ENCODE data around the gene SH3BP2.

Gene SH3BP2

GRCh38 chr4:2811830-2812611 lies 19.1 kb downstream of the SH3BP2 start:
- Histone ChIP-seq H3K4me1 (ENCODE audit: control insufficient read depth, low read depth, low read length) (peaks cover 6% of the 10 kb centered on the region), H3K27me3 (ENCODE audit: control insufficient read depth, insufficient read depth, low read length) (no peaks in the 10 kb centered on the region), H3K36me3 (ENCODE audit: control insufficient read depth, low read depth, low read length) (no peaks in the 10 kb centered on the region), H3K9me3 (ENCODE audit: control insufficient read depth, low read depth, low read length) (no peaks in the 10 kb centered on the region), H3K27ac (ENCODE audit: low read length) (no peak overlapping the region), H3K9ac (ENCODE audit: low read length) (no peak overlapping the region), H3K4me3 (ENCODE audit: low read length) (no peak overlapping the region)

- H3K4me1 ChIP-seq (ENCODE audit: control insufficient read depth, low read depth, low read length): peaks cover 6% of the 10 kb centered on the region
- H3K27ac ChIP-seq (ENCODE audit: low read length): no peak overlapping the region
- H3K9ac ChIP-seq (ENCODE audit: low read length): no peak overlapping the region
- H3K4me3 ChIP-seq (ENCODE audit: low read length): no peak overlapping the region
- no peaks in the 10 kb centered on the region for H3K9me3 ChIP-seq (ENCODE audit: control insufficient read depth, low read depth, low read length)
- no peaks in the 10 kb centered on the region for H3K27me3 ChIP-seq (ENCODE audit: control insufficient read depth, insufficient read depth, low read length)
- H3K36me3 ChIP-seq (ENCODE audit: control insufficient read depth, low read depth, low read length): no peaks in the 10 kb centered on the region
Measured at GRCh38 chr4:2812612-2813354, 19.9 kb downstream of the SH3BP2 start.

- Histone ChIP-seq H3K36me3 (ENCODE audit: control insufficient read depth, low read depth, low read length) (no peaks in the 10 kb centered on the region), H3K4me1 (ENCODE audit: control insufficient read depth, low read depth, low read length) (peaks cover 6% of the 10 kb centered on the region), H3K9ac (ENCODE audit: low read length) (no peak overlapping the region), H3K27ac (ENCODE audit: low read length) (no peak overlapping the region), H3K9me3 (ENCODE audit: control insufficient read depth, low read depth, low read length) (no peaks in the 10 kb centered on the region), H3K4me3 (ENCODE audit: low read length) (no peak overlapping the region), H3K27me3 (ENCODE audit: control insufficient read depth, insufficient read depth, low read length) (no peaks in the 10 kb centered on the region)
Measured at GRCh38 chr4:2813446-2814405, 20.8 kb downstream of the SH3BP2 start.

GRCh38 chr4:2814627-2815270 lies 21.9 kb downstream of the SH3BP2 start:
- no peak overlapping the region for H3K4me3 ChIP-seq (ENCODE audit: low read length)
- no peak overlapping the region for H3K27ac ChIP-seq (ENCODE audit: low read length)
- no peaks in the 10 kb centered on the region for H3K9me3 ChIP-seq (ENCODE audit: control insufficient read depth, low read depth, low read length)
- no peak overlapping the region for H3K9ac ChIP-seq (ENCODE audit: low read length)
- no peaks in the 10 kb centered on the region for H3K27me3 ChIP-seq (ENCODE audit: control insufficient read depth, insufficient read depth, low read length)
- H3K36me3 ChIP-seq (ENCODE audit: control insufficient read depth, low read depth, low read length): no peaks in the 10 kb centered on the region
- H3K4me1 ChIP-seq (ENCODE audit: control insufficient read depth, low read depth, low read length): peaks cover 6% of the 10 kb centered on the region

- H3K27ac ChIP-seq (ENCODE audit: low read length): no peak overlapping the region
- H3K36me3 ChIP-seq (ENCODE audit: control insufficient read depth, low read depth, low read length): no peaks in the 10 kb centered on the region
- H3K4me1 ChIP-seq (ENCODE audit: control insufficient read depth, low read depth, low read length): peaks cover 6% of the 10 kb centered on the region
- no peaks in the 10 kb centered on the region for H3K9me3 ChIP-seq (ENCODE audit: control insufficient read depth, low read depth, low read length)
- H3K4me3 ChIP-seq (ENCODE audit: low read length): no peak overlapping the region
- H3K9ac ChIP-seq (ENCODE audit: low read length): no peak overlapping the region
- no peaks in the 10 kb centered on the region for H3K27me3 ChIP-seq (ENCODE audit: control insufficient read depth, insufficient read depth, low read length)
Measured at GRCh38 chr4:2816401-2816954, 23.6 kb downstream of the SH3BP2 start.

- no peaks in the 10 kb centered on the region for H3K9me3 ChIP-seq (ENCODE audit: control insufficient read depth, low read depth, low read length)
- H3K36me3 ChIP-seq (ENCODE audit: control insufficient read depth, low read depth, low read length): no peaks in the 10 kb centered on the region
- no peaks in the 10 kb centered on the region for H3K27me3 ChIP-seq (ENCODE audit: control insufficient read depth, insufficient read depth, low read length)
- H3K4me1 ChIP-seq (ENCODE audit: control insufficient read depth, low read depth, low read length): no peaks in the 10 kb centered on the region
- no peak overlapping the region for H3K9ac ChIP-seq (ENCODE audit: low read length)
- no peak overlapping the region for H3K4me3 ChIP-seq (ENCODE audit: low read length)
- no peak overlapping the region for H3K27ac ChIP-seq (ENCODE audit: low read length)
Measured at GRCh38 chr4:2817137-2817536, 24.3 kb downstream of the SH3BP2 start.

- Histone ChIP-seq H3K36me3 (ENCODE audit: control insufficient read depth, low read depth, low read length) (peaks cover 6% of the 10 kb centered on the region), H3K9me3 (ENCODE audit: control insufficient read depth, low read depth, low read length) (no peaks in the 10 kb centered on the region), H3K27me3 (ENCODE audit: control insufficient read depth, insufficient read depth, low read length) (no peaks in the 10 kb centered on the region), H3K27ac (ENCODE audit: low read length) (no peak overlapping the region), H3K9ac (ENCODE audit: low read length) (peak overlapping the region; percentile 52), H3K4me1 (ENCODE audit: control insufficient read depth, low read depth, low read length) (no peaks in the 10 kb centered on the region), H3K4me3 (ENCODE audit: low read length) (peak overlapping the region; percentile 53)
Measured at GRCh38 chr4:2817701-2818350, 24.9 kb downstream of the SH3BP2 start.

- Histone ChIP-seq H3K4me3 (ENCODE audit: low read length) (peak overlapping the region; percentile 53), H3K9ac (ENCODE audit: low read length) (peak overlapping the region; percentile 52), H3K4me1 (ENCODE audit: control insufficient read depth, low read depth, low read length) (no peaks in the 10 kb centered on the region), H3K9me3 (ENCODE audit: control insufficient read depth, low read depth, low read length) (no peaks in the 10 kb centered on the region), H3K36me3 (ENCODE audit: control insufficient read depth, low read depth, low read length) (peaks cover 12% of the 10 kb centered on the region), H3K27me3 (ENCODE audit: control insufficient read depth, insufficient read depth, low read length) (no peaks in the 10 kb centered on the region), H3K27ac (ENCODE audit: low read length) (no peak overlapping the region)
Measured at GRCh38 chr4:2818351-2818939, 25.6 kb downstream of the SH3BP2 start.

GRCh38 chr4:2819244-2820215 lies 26.6 kb downstream of the SH3BP2 start:
- H3K4me1 ChIP-seq (ENCODE audit: control insufficient read depth, low read depth, low read length): no peaks in the 10 kb centered on the region
- H3K9ac ChIP-seq (ENCODE audit: low read length): no peak overlapping the region

More at GRCh38 chr4:2819244-2820215, 26.6 kb downstream of the SH3BP2 start:
- Histone ChIP-seq H3K27ac (ENCODE audit: low read length) (no peak overlapping the region), H3K27me3 (ENCODE audit: control insufficient read depth, insufficient read depth, low read length) (no peaks in the 10 kb centered on the region), H3K36me3 (ENCODE audit: control insufficient read depth, low read depth, low read length) (peaks cover 19% of the 10 kb centered on the region), H3K9me3 (ENCODE audit: control insufficient read depth, low read depth, low read length) (no peaks in the 10 kb centered on the region), H3K4me3 (ENCODE audit: low read length) (peak overlapping the region; percentile 53)
